ENCODE measurements around the gene CDH8. TPM values are rescaled to one million over a fixed set of nuclear protein-coding genes. Genes with fewer than 3 reads are reported as not detected.

CDH8 gene
- total RNA-seq, 1 experiment from 2014 or later: not detected

- H3K9me3 Mint-ChIP-seq (ENCODE audit: low read depth, unreplicated experiment): peaks cover 13% of the 10 kb centered on the region
- CTCF ChIA-PET: no interaction called here
- no peaks in the 10 kb centered on the region for H3K36me3 Mint-ChIP-seq (ENCODE audit: insufficient read depth, unreplicated experiment)
- BruUV-seq (replicated peaks): no TSS peak
- H3K4me1 Mint-ChIP-seq (ENCODE audit: low read depth, unreplicated experiment): no peaks in the 10 kb centered on the region
- no peak overlapping the region for H3K27ac Mint-ChIP-seq (ENCODE audit: unreplicated experiment)
- intact Hi-C loops (cut with micrococcal nuclease; ENCODE audit: unreplicated experiment): no loop called here
- H3K4me3 Mint-ChIP-seq (ENCODE audit: low read depth, unreplicated experiment): no peak overlapping the region
- no peaks in the 10 kb centered on the region for H3K27me3 Mint-ChIP-seq (ENCODE audit: unreplicated experiment)
- TF ChIP-seq, protein P1, sequence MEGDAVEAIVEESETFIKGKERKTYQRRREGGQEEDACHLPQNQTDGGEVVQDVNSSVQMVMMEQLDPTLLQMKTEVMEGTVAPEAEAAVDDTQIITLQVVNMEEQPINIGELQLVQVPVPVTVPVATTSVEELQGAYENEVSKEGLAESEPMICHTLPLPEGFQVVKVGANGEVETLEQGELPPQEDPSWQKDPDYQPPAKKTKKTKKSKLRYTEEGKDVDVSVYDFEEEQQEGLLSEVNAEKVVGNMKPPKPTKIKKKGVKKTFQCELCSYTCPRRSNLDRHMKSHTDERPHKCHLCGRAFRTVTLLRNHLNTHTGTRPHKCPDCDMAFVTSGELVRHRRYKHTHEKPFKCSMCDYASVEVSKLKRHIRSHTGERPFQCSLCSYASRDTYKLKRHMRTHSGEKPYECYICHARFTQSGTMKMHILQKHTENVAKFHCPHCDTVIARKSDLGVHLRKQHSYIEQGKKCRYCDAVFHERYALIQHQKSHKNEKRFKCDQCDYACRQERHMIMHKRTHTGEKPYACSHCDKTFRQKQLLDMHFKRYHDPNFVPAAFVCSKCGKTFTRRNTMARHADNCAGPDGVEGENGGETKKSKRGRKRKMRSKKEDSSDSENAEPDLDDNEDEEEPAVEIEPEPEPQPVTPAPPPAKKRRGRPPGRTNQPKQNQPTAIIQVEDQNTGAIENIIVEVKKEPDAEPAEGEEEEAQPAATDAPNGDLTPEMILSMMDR (IDR thresholded peaks at IDR 0.05; ENCODE audit: unreplicated experiment): no peak
- no peak for DNase-seq
Observed at GRCh38 chr16:61915569-61915968, 120.7 kb downstream of the CDH8 start.

DNA sequence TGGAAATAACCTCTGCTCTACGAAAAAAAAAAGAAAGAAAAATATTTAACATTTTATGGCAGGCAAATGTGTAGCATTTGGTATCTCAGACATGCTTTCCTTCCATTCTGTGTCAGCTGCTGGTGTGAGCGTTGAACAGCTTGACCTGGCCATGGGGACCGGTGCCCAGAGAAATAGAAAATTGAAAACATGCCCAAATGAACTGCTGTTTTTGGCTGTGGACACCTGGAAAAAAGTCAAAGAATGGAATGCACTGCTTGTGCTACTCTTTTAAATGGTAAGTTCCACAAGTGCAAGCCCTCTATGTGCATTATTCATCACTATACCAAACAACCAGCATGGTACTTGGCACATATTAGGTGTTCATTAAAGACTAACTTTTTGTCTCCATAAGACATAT is 127.2 kb downstream of the CDH8 start:
- intact Hi-C loops (cut with micrococcal nuclease; ENCODE audit: unreplicated experiment): no loop called here
- peaks cover 16% of the 10 kb centered on the region for H3K9me3 Mint-ChIP-seq (ENCODE audit: low read depth, unreplicated experiment)
- H3K27ac Mint-ChIP-seq (ENCODE audit: unreplicated experiment): no peak overlapping the region
- TF ChIP-seq, protein P1 (IDR thresholded peaks at IDR 0.05; ENCODE audit: unreplicated experiment): no peak
- no peaks in the 10 kb centered on the region for H3K36me3 Mint-ChIP-seq (ENCODE audit: insufficient read depth, unreplicated experiment)
- H3K4me3 Mint-ChIP-seq (ENCODE audit: low read depth, unreplicated experiment): no peak overlapping the region
- H3K4me1 Mint-ChIP-seq (ENCODE audit: low read depth, unreplicated experiment): no peaks in the 10 kb centered on the region
- no peaks in the 10 kb centered on the region for H3K27me3 Mint-ChIP-seq (ENCODE audit: unreplicated experiment)
- BruUV-seq (replicated peaks): no TSS peak
- no peak for DNase-seq
- CTCF ChIA-PET: no interaction called here

GRCh38 chr16:61908426-61908825 is 127.8 kb downstream of the CDH8 start:
- Mint-ChIP-seq H3K27me3 (ENCODE audit: unreplicated experiment) (no peaks in the 10 kb centered on the region), H3K9me3 (ENCODE audit: low read depth, unreplicated experiment) (peaks cover 13% of the 10 kb centered on the region), H3K4me1 (ENCODE audit: low read depth, unreplicated experiment) (no peaks in the 10 kb centered on the region), H3K36me3 (ENCODE audit: insufficient read depth, unreplicated experiment) (no peaks in the 10 kb centered on the region), H3K4me3 (ENCODE audit: low read depth, unreplicated experiment) (no peak overlapping the region), H3K27ac (ENCODE audit: unreplicated experiment) (no peak overlapping the region)
- intact Hi-C loops (cut with micrococcal nuclease; ENCODE audit: unreplicated experiment): no loop called here
- DNase-seq: no peak
- CTCF ChIA-PET: no interaction called here
- TF ChIP-seq, protein P1 (IDR thresholded peaks at IDR 0.05; ENCODE audit: unreplicated experiment): no peak
- no TSS peak for BruUV-seq (replicated peaks)

DNA sequence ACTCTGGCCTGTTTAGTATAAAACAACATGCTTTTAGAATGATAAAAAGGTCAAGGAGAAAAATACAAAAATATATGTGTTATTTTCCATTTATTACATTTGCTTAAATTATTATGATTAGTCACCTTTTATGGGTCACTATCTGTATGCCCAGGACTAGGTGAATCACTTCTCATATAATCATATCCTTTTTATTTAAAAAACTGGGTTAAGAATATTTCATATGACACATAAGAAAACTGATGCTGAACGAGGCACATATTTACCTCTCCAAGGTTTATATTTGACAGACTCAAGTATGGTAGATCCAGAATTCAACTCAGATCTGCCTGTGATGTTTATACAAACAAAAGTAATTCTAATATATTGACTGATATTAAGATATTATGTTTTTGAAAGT is 134.5 kb downstream of the CDH8 start:
- H3K27ac Mint-ChIP-seq (ENCODE audit: unreplicated experiment): no peak overlapping the region
- intact Hi-C loops (cut with micrococcal nuclease; ENCODE audit: unreplicated experiment): no loop called here
- CTCF ChIA-PET: no interaction called here
- TF ChIP-seq, protein P1 (IDR thresholded peaks at IDR 0.05; ENCODE audit: unreplicated experiment): no peak
- H3K4me1 Mint-ChIP-seq (ENCODE audit: low read depth, unreplicated experiment): no peaks in the 10 kb centered on the region
- no TSS peak for BruUV-seq (replicated peaks)
- no peak for DNase-seq
- no peak overlapping the region for H3K4me3 Mint-ChIP-seq (ENCODE audit: low read depth, unreplicated experiment)
- peaks cover 14% of the 10 kb centered on the region for H3K9me3 Mint-ChIP-seq (ENCODE audit: low read depth, unreplicated experiment)
- H3K36me3 Mint-ChIP-seq (ENCODE audit: insufficient read depth, unreplicated experiment): no peaks in the 10 kb centered on the region
- no peaks in the 10 kb centered on the region for H3K27me3 Mint-ChIP-seq (ENCODE audit: unreplicated experiment)

GRCh38 chr16:61900482-61900881 is 135.8 kb downstream of the CDH8 start:
- TF ChIP-seq, protein P1 (IDR thresholded peaks at IDR 0.05; ENCODE audit: unreplicated experiment): no peak
- Mint-ChIP-seq H3K4me3 (ENCODE audit: low read depth, unreplicated experiment) (no peak overlapping the region), H3K4me1 (ENCODE audit: low read depth, unreplicated experiment) (no peaks in the 10 kb centered on the region), H3K27ac (ENCODE audit: unreplicated experiment) (no peak overlapping the region), H3K27me3 (ENCODE audit: unreplicated experiment) (no peaks in the 10 kb centered on the region), H3K36me3 (ENCODE audit: insufficient read depth, unreplicated experiment) (no peaks in the 10 kb centered on the region), H3K9me3 (ENCODE audit: low read depth, unreplicated experiment) (peaks cover 8% of the 10 kb centered on the region)
- BruUV-seq (replicated peaks): no TSS peak
- intact Hi-C loops (cut with micrococcal nuclease; ENCODE audit: unreplicated experiment): no loop called here
- no peak for DNase-seq
- CTCF ChIA-PET: no interaction called here

Data from Calu3 (cell line).